OCI-LY7 (cell line): ENCODE measurements around the gene AFG1L.

Experiments
- CTCF ChIP-seq: fragments of 200-600 bp; sonication (generic); conservative IDR thresholded peaks from 2 replicates; pipeline ENCODE4 v1.5.1; 2014; ENCODE audit warnings: mild to moderate bottlenecking, antibody characterized with exemption, low read length, moderate library complexity, mixed read lengths
- EZH2phosphoT487 ChIP-seq: fragments of 200-600 bp; sonication (generic); IDR thresholded peaks from 2 replicates; pipeline ENCODE4 v1.6.1; 2018; ENCODE audit warnings: low read depth, borderline replicate concordance, mild to moderate bottlenecking, mixed run types, antibody characterized with exemption, low read length, moderate library complexity, mixed read lengths

GRCh38 chr6:108442770-108443520 lies 148.1 kb downstream of the AFG1L start:
- no peak for TF ChIP-seq CTCF
- no peak for TF ChIP-seq EZH2phosphoT487
